CD4-positive, alpha-beta memory T cell (primary cell): Measurements from ENCODE around the gene TAPT1. TPM values are rescaled to one million over a fixed set of nuclear protein-coding genes. Genes with fewer than 3 reads are reported as not detected.

Experiments
- CTCF ChIA-PET: fragments of 350-600 bp; sonication (Branson Sonifier 250); formaldehyde crosslinking; loops from one replicate; lab custom pipeline; 2021; ENCODE audit warnings: inconsistent platforms; ENCODE audit not compliant: partially characterized antibody; lab: Charles Lee
- POLR2A ChIA-PET: fragments of 350-600 bp; sonication (Branson Sonifier 250); formaldehyde crosslinking; loops from one replicate; lab custom pipeline; 2021; ENCODE audit not compliant: partially characterized antibody; lab: Charles Lee
- DNase-seq, 5 donors: peaks; one replicate each; pipeline versions ENCODE4 v3.0.0 to v3.0.0-alpha.2; 2020 to 2022; ENCODE audit warnings: mixed read lengths in 1 of 5
- H3K27ac ChIP-seq: one replicate; pipeline ENCODE4 v1.7.0; 2013; ENCODE audit warnings: low read depth, low read length
- H3K27me3 ChIP-seq: 2 replicates; pipeline ENCODE4 v1.7.0; 2013; ENCODE audit warnings: mild to moderate bottlenecking, low read length, moderate library complexity; ENCODE audit not compliant: insufficient read depth
- H3K36me3 ChIP-seq: 2 replicates; pipeline ENCODE4 v1.7.0; 2013; ENCODE audit warnings: mild to moderate bottlenecking, low read length, moderate library complexity; ENCODE audit not compliant: insufficient read depth
- H3K4me1 ChIP-seq: 2 replicates; pipeline ENCODE4 v1.7.0; 2013; ENCODE audit warnings: mild to moderate bottlenecking, low read length, moderate library complexity; ENCODE audit not compliant: insufficient read depth
- H3K4me3 ChIP-seq, 2 donors: one replicate each; pipeline ENCODE4 v1.7.0; 2013; ENCODE audit warnings: low read length in 2 of 2, mild to moderate bottlenecking in 1 of 2
- H3K9me3 ChIP-seq, 2 donors: one replicate each; pipeline ENCODE4 v1.7.0; 2013; ENCODE audit warnings: low read length in 2 of 2, control low read depth in 1 of 2; ENCODE audit not compliant: control insufficient read depth in 1 of 2
- H3K27ac Mint-ChIP-seq, 7 donors: one replicate each; pipeline ENCODE4 v1.8.0; 2020 to 2021; ENCODE audit warnings: mixed read lengths in 7 of 7, mild to moderate bottlenecking in 6 of 7, inconsistent platforms in 3 of 7, moderate library complexity in 3 of 7
- H3K27me3 Mint-ChIP-seq, 2 donors: one replicate each; pipeline ENCODE4 v1.8.0; 2020 to 2021; ENCODE audit warnings: mixed read lengths in 2 of 2
- H3K36me3 Mint-ChIP-seq, 2 donors: one replicate each; pipeline ENCODE4 v1.8.0; 2020 to 2021; ENCODE audit warnings: mixed read lengths in 2 of 2, inconsistent platforms in 1 of 2, mild to moderate bottlenecking in 1 of 2
- H3K4me1 Mint-ChIP-seq, 4 donors: one replicate each; pipeline ENCODE4 v1.8.0; 2020 to 2021; ENCODE audit warnings: mixed read lengths in 4 of 4, mild to moderate bottlenecking in 1 of 4
- H3K4me3 Mint-ChIP-seq, 8 donors: one replicate each; pipeline ENCODE4 v1.8.0; 2020 to 2021; ENCODE audit warnings: mixed read lengths in 8 of 8, mild to moderate bottlenecking in 7 of 8, moderate library complexity in 6 of 8, inconsistent platforms in 3 of 8
- H3K9me3 Mint-ChIP-seq, 8 donors: one replicate each; pipeline ENCODE4 v1.8.0; 2020 to 2021; ENCODE audit warnings: mixed read lengths in 8 of 8, mild to moderate bottlenecking in 5 of 8, inconsistent platforms in 3 of 8, moderate library complexity in 1 of 8
- intact Hi-C: fragments of 100-400 bp; cut with micrococcal nuclease; formaldehyde crosslinking; loops from one replicate; pipeline ENCODE4 v1.15.1; 2023
- polyA plus RNA-seq, 2 donors: library from polyadenylated mRNA; unstranded; fragments of 300-500 nt; fragmentation: Illumina TruSeq; gene quantifications; one replicate each; pipeline ENCODE4 v1.2.3, GENCODE V29; 2021
- total RNA-seq, 2 experiments: library from RNA; stranded (reverse); gene quantifications; one replicate each; pipeline ENCODE4 v1.2.3, GENCODE V29; 2021

TAPT1 gene
- total and polyA plus RNA-seq, 4 experiments from 2014 or later, result 27.0 to 57.5 (median 41.1) TPM

DNA sequence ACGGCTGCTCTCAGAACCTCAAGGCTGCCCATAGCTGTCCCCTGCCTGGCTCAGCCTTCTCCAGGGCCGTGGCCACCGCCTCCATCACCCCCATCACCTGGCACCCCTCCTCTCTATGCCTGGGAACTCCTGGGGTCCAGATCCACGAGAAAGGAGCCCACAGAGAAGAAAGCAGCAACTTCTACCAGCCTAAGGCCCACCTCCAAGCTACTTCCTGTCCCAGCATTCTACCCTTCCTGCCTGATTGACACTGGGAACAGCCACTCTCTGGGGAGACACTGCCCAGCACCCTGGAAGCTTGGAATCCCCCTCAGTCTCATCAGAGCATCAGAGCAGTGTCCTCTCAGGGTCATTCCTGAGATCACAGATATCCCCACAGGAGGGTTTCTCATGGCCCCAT is 105.6 kb downstream of the TAPT1 start:
- ChIA-PET POLR2A (no interaction called here), CTCF (interaction anchor here (0.9 kb wide), 1 partner anchor 92 kb away, joined by 3 read pairs; no protein-coding TSS in a partner anchor)
- peaks cover 20% of the 10 kb centered on the region for H3K4me1 ChIP-seq
- Mint-ChIP-seq H3K27ac (no peak overlapping the region), H3K4me3 (no peak overlapping the region), H3K9me3 (peaks cover 0 to 1% (median 0%) of the 10 kb centered on the region in 8 donors), H3K27me3 (peaks cover 0 to 16% of the 10 kb centered on the region in 2 donors), H3K4me1 (peaks cover 3 to 28% (median 13%) of the 10 kb centered on the region in 4 donors), H3K36me3 (no peaks in the 10 kb centered on the region)
- H3K9me3 ChIP-seq, result no peaks in the 10 kb centered on the region
- H3K4me3 ChIP-seq, result no peak overlapping the region
- intact Hi-C loops, result no loop called here
- H3K27me3 ChIP-seq, result no peaks in the 10 kb centered on the region
- no peak overlapping the region for H3K27ac ChIP-seq
- DNase-seq, result no peak
- no peaks in the 10 kb centered on the region for H3K36me3 ChIP-seq

DNA sequence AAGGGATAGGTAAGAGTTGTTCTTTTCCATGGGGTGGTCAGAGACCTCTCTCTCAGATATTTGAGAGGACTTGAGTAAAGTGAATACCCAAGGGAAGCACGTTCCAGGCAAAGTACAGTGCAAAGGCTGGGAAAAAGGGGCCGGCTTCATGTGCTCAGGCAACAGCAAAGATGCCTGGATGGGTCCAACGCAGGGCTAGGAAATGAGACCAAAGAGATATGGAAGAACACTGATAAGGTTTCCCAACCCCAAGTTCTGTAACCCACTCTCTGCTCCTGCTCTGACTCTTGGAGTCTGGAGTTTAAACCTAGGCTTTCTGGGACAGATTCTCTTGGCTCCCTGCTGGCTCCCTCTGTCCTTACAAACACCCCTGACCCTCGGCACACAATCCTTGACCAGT is 106.3 kb downstream of the TAPT1 start:
- peaks cover 1 to 21% of the 10 kb centered on the region in 2 donors for H3K27me3 Mint-ChIP-seq
- no peak overlapping the region for H3K27ac Mint-ChIP-seq
- peaks cover 0 to 1% (median 0%) of the 10 kb centered on the region in 8 donors for H3K9me3 Mint-ChIP-seq
- H3K4me3 ChIP-seq, result no peak overlapping the region
- H3K4me1 ChIP-seq, result peaks cover 20% of the 10 kb centered on the region
- no peaks in the 10 kb centered on the region for H3K9me3 ChIP-seq
- no peaks in the 10 kb centered on the region for H3K36me3 ChIP-seq
- H3K4me3 Mint-ChIP-seq, result no peak overlapping the region
- ChIA-PET POLR2A (no interaction called here), CTCF (no interaction called here)
- intact Hi-C loops, result no loop called here
- H3K27me3 ChIP-seq, result no peaks in the 10 kb centered on the region
- peaks cover 3 to 28% (median 13%) of the 10 kb centered on the region in 4 donors for H3K4me1 Mint-ChIP-seq
- no peak for DNase-seq
- H3K27ac ChIP-seq, result no peak overlapping the region
- no peaks in the 10 kb centered on the region for H3K36me3 Mint-ChIP-seq

DNA sequence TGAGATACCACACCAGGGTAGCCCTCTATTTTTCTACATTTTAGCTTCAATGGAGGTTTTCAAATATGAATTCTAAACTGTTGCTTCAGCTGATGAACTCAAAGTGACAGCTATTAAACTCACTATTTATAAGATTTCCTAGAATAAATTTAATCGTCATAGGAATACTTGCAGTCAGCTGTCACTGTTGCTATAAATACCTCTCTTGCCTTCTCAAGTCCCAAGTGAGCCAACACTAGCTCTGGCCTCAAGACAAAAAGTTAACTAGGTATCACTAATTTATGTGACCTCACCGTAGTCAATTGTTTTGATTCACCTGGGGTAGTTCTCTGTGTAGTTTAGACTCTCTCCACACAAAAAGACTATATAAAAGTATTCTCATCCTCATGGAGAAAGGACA is 108.2 kb downstream of the TAPT1 start:
- ChIA-PET CTCF (interaction anchor here (0.9 kb wide), 1 partner anchor 8 kb away, joined by 3 read pairs; no protein-coding TSS in a partner anchor), POLR2A (no interaction called here)
- Mint-ChIP-seq H3K27me3 (peaks cover 6 to 21% of the 10 kb centered on the region in 2 donors), H3K9me3 (peaks cover 0 to 1% (median 0%) of the 10 kb centered on the region in 8 donors), H3K36me3 (no peaks in the 10 kb centered on the region), H3K4me1 (peaks cover 3 to 19% (median 10%) of the 10 kb centered on the region in 4 donors), H3K4me3 (no peak overlapping the region), H3K27ac (no peak overlapping the region)
- no peaks in the 10 kb centered on the region for H3K9me3 ChIP-seq
- peaks cover 10% of the 10 kb centered on the region for H3K4me1 ChIP-seq
- no peaks in the 10 kb centered on the region for H3K36me3 ChIP-seq
- no peak overlapping the region for H3K27ac ChIP-seq
- no peak overlapping the region for H3K4me3 ChIP-seq
- DNase-seq, result no peak
- intact Hi-C loops, result no loop called here
- no peaks in the 10 kb centered on the region for H3K27me3 ChIP-seq

DNA sequence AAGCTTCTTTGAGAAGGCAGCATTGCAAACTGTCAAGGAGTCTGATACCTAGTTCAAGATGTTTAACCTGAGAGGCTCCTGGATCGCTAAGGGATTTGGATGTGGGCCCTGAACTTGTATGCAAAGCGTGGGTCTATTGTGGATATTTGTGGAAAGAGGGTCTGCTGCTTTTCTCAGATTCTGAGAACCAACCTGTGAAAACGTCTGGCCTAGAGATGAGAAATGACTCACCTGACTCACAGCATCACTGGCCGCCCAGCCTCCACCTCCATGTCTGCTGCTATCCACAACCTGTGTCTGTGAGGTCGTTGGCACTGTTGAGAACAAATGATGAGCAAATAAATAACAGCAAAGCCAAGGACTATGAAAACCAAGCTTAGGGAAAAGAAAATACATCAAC is 109.1 kb downstream of the TAPT1 start:
- H3K36me3 Mint-ChIP-seq, result no peaks in the 10 kb centered on the region
- no peak for DNase-seq
- CTCF ChIA-PET, result interaction anchor here (0.9 kb wide), 1 partner anchor 9 kb away, joined by 3 read pairs; no protein-coding TSS in a partner anchor
- Histone ChIP-seq H3K36me3 (no peaks in the 10 kb centered on the region), H3K4me1 (peaks cover under 1% of the 10 kb centered on the region), H3K4me3 (no peak overlapping the region), H3K9me3 (no peaks in the 10 kb centered on the region), H3K27ac (no peak overlapping the region), H3K27me3 (no peaks in the 10 kb centered on the region)
- H3K4me3 Mint-ChIP-seq, result no peak overlapping the region
- H3K27ac Mint-ChIP-seq, result no peak overlapping the region
- H3K4me1 Mint-ChIP-seq, result peaks cover 0 to 10% (median 3%) of the 10 kb centered on the region in 4 donors
- peaks cover 0 to 1% (median 0%) of the 10 kb centered on the region in 8 donors for H3K9me3 Mint-ChIP-seq
- H3K27me3 Mint-ChIP-seq, result peaks cover 9 to 23% of the 10 kb centered on the region in 2 donors
- POLR2A ChIA-PET, result no interaction called here
- intact Hi-C loops, result no loop called here

DNA sequence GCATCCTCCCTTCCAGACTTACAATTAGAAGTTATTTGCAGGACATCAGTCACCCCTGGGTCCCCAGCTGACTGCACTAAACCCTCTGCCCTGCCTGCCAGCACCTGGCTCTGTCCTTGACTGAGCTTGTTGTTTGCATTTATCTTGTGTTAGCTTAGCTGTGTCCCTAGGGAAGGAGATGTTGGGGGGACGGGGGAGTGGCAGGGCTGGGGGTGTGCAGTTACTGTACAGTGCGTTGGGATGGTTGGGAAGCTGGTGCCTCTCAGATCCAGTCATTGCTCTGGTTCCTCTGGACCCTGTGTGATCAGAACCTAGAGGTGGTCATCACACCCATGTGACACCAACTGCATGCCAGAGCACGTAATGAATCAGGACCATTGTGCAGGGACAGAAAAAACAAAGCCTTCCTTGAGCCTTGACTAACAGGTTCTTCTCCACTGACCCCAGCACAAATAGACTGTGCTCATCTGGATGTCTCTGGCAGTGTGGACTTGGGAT is 109.7 kb downstream of the TAPT1 start:
- Histone ChIP-seq H3K36me3 (no peaks in the 10 kb centered on the region), H3K9me3 (no peaks in the 10 kb centered on the region), H3K4me3 (no peak overlapping the region), H3K27ac (no peak overlapping the region), H3K4me1 (no peaks in the 10 kb centered on the region), H3K27me3 (no peaks in the 10 kb centered on the region)
- intact Hi-C loops, result no loop called here
- H3K27ac Mint-ChIP-seq, result no peak overlapping the region
- DNase-seq, result no peak
- peaks cover 9 to 25% of the 10 kb centered on the region in 2 donors for H3K27me3 Mint-ChIP-seq
- H3K4me1 Mint-ChIP-seq, result peaks cover 0 to 5% (median 0%) of the 10 kb centered on the region in 4 donors
- no peaks in the 10 kb centered on the region for H3K9me3 Mint-ChIP-seq
- ChIA-PET CTCF (no interaction called here), POLR2A (no interaction called here)
- H3K36me3 Mint-ChIP-seq, result no peaks in the 10 kb centered on the region
- H3K4me3 Mint-ChIP-seq, result no peak overlapping the region

DNA sequence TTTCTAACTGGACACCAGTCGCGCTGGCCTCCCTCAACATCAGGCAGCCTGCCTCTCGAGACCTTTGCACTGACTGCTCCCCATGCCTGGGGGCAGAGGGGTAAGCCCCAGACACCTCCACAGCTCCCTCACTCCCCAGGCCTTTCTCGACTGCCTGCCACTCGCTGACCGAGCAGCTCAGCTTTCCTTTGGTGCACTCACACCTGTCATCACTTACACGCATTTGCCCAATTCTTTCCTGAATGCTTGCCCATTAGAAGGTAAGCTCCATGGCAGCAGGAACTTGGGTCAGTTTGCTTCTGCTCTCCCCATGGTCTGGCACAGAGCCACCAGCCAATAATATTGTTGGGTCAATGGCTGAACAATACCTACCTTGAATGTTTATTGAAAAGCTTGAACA is 110.3 kb downstream of the TAPT1 start:
- H3K4me3 ChIP-seq, result no peak overlapping the region
- intact Hi-C loops, result no loop called here
- no peaks in the 10 kb centered on the region for H3K4me1 Mint-ChIP-seq
- no peak for DNase-seq
- no peak overlapping the region for H3K27ac Mint-ChIP-seq
- ChIA-PET CTCF (no interaction called here), POLR2A (no interaction called here)
- H3K4me3 Mint-ChIP-seq, result no peak overlapping the region
- no peaks in the 10 kb centered on the region for H3K9me3 ChIP-seq
- no peaks in the 10 kb centered on the region for H3K36me3 Mint-ChIP-seq
- no peaks in the 10 kb centered on the region for H3K27me3 ChIP-seq
- no peak overlapping the region for H3K27ac ChIP-seq
- H3K9me3 Mint-ChIP-seq, result no peaks in the 10 kb centered on the region
- H3K27me3 Mint-ChIP-seq, result peaks cover 9 to 25% of the 10 kb centered on the region in 2 donors
- no peaks in the 10 kb centered on the region for H3K36me3 ChIP-seq
- H3K4me1 ChIP-seq, result no peaks in the 10 kb centered on the region

DNA sequence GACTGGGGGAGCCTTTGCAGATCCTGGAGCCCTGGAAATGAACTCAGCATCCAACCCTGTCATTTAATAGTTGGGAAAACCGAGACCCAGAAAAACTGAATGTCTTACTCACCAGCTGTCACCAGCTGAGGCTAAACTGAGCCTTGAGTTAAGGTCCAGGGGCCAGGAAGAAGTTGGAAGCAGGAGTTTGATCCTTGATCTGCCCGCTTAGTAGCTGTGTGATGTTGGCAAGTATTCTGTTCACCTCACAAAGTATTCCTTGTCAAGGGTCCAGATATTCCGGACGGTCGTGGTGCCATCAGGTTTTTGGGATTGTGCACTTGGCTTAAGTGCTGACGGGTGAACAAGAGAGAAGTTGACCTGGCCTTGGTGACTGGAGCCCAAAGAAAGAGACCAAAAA is 111.7 kb downstream of the TAPT1 start:
- no peak overlapping the region for H3K4me3 Mint-ChIP-seq
- peaks cover 9 to 22% of the 10 kb centered on the region in 2 donors for H3K27me3 Mint-ChIP-seq
- H3K27ac Mint-ChIP-seq, result no peak overlapping the region
- no peaks in the 10 kb centered on the region for H3K9me3 ChIP-seq
- no peaks in the 10 kb centered on the region for H3K27me3 ChIP-seq
- no peaks in the 10 kb centered on the region for H3K4me1 ChIP-seq
- no peak overlapping the region for H3K27ac ChIP-seq
- intact Hi-C loops, result no loop called here
- ChIA-PET CTCF (no interaction called here), POLR2A (no interaction called here)
- H3K36me3 ChIP-seq, result no peaks in the 10 kb centered on the region
- no peaks in the 10 kb centered on the region for H3K36me3 Mint-ChIP-seq
- DNase-seq, result no peak
- H3K4me1 Mint-ChIP-seq, result no peaks in the 10 kb centered on the region
- no peaks in the 10 kb centered on the region for H3K9me3 Mint-ChIP-seq
- H3K4me3 ChIP-seq, result no peak overlapping the region
